ENCODE data around the gene SLC34A2.

SLC34A2 gene

GRCh38 chr4:25621027-25621930, 34.4 kb upstream of the SLC34A2 start:
- no peak for TF ChIP-seq POLR2AphosphoS5 (IDR thresholded peaks at IDR 0.05; ENCODE audit: low read depth, low read length)
- TF ChIP-seq, protein P1, sequence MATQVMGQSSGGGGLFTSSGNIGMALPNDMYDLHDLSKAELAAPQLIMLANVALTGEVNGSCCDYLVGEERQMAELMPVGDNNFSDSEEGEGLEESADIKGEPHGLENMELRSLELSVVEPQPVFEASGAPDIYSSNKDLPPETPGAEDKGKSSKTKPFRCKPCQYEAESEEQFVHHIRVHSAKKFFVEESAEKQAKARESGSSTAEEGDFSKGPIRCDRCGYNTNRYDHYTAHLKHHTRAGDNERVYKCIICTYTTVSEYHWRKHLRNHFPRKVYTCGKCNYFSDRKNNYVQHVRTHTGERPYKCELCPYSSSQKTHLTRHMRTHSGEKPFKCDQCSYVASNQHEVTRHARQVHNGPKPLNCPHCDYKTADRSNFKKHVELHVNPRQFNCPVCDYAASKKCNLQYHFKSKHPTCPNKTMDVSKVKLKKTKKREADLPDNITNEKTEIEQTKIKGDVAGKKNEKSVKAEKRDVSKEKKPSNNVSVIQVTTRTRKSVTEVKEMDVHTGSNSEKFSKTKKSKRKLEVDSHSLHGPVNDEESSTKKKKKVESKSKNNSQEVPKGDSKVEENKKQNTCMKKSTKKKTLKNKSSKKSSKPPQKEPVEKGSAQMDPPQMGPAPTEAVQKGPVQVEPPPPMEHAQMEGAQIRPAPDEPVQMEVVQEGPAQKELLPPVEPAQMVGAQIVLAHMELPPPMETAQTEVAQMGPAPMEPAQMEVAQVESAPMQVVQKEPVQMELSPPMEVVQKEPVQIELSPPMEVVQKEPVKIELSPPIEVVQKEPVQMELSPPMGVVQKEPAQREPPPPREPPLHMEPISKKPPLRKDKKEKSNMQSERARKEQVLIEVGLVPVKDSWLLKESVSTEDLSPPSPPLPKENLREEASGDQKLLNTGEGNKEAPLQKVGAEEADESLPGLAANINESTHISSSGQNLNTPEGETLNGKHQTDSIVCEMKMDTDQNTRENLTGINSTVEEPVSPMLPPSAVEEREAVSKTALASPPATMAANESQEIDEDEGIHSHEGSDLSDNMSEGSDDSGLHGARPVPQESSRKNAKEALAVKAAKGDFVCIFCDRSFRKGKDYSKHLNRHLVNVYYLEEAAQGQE (IDR thresholded peaks at IDR 0.05; ENCODE audit: insufficient read depth in 1 of 2, low read depth in 2 of 2, low read length in 2 of 2): no peak
- TF ChIP-seq SIN3A (IDR thresholded peaks at IDR 0.05; ENCODE audit: borderline replicate concordance, insufficient read depth, low read length): no peak
- no peak for TF ChIP-seq FOXP2 (optimal IDR thresholded peaks at IDR 0.05; ENCODE audit: borderline replicate concordance, extremely low read depth, extremely low read length, insufficient read depth)
- TF ChIP-seq TAF1 (IDR thresholded peaks at IDR 0.05; ENCODE audit: borderline replicate concordance, insufficient read depth, low read length): no peak

- TF ChIP-seq, protein P1 (IDR thresholded peaks at IDR 0.05; ENCODE audit: insufficient read depth in 1 of 2, low read depth in 2 of 2, low read length in 2 of 2): no peak
- no peak for TF ChIP-seq SIN3A (IDR thresholded peaks at IDR 0.05; ENCODE audit: borderline replicate concordance, insufficient read depth, low read length)
- no peak for TF ChIP-seq FOXP2 (optimal IDR thresholded peaks at IDR 0.05; ENCODE audit: borderline replicate concordance, extremely low read depth, extremely low read length, insufficient read depth)
- no peak for TF ChIP-seq TAF1 (IDR thresholded peaks at IDR 0.05; ENCODE audit: borderline replicate concordance, insufficient read depth, low read length)
- no peak for TF ChIP-seq POLR2AphosphoS5 (IDR thresholded peaks at IDR 0.05; ENCODE audit: low read depth, low read length)
Measured at GRCh38 chr4:25624616-25625015, 31.0 kb upstream of the SLC34A2 start.

GRCh38 chr4:25628451-25628850, 27.2 kb upstream of the SLC34A2 start:
- TF ChIP-seq TAF1 (IDR thresholded peaks at IDR 0.05; ENCODE audit: borderline replicate concordance, insufficient read depth, low read length) (no peak), SIN3A (IDR thresholded peaks at IDR 0.05; ENCODE audit: borderline replicate concordance, insufficient read depth, low read length) (no peak), FOXP2 (optimal IDR thresholded peaks at IDR 0.05; ENCODE audit: borderline replicate concordance, extremely low read depth, extremely low read length, insufficient read depth) (no peak), POLR2AphosphoS5 (IDR thresholded peaks at IDR 0.05; ENCODE audit: low read depth, low read length) (no peak)
- TF ChIP-seq, protein P1 (IDR thresholded peaks at IDR 0.05; ENCODE audit: insufficient read depth in 1 of 2, low read depth in 2 of 2, low read length in 2 of 2): no peak

DNA sequence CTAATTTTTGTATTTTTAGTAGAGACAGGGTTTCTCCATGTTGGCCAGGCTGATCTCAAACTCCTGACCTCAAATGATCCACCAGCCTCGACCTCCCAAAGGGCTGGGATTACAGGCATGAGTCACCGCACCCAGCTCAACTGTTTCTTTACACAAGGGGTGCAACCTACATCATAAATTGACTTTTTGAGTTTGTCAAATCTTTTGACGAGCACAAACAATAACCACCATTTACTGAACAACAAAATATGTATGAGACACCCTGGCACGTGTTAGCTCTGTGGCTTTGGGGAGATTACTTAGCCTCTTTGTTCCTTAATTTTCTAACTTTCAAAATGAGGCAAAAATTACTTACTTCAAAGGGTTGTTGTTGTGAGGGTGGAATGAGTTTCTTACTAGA, 23.5 kb upstream of the SLC34A2 start:
- TF ChIP-seq TAF1 (IDR thresholded peaks at IDR 0.05; ENCODE audit: borderline replicate concordance, insufficient read depth, low read length): no peak
- no peak for TF ChIP-seq FOXP2 (optimal IDR thresholded peaks at IDR 0.05; ENCODE audit: borderline replicate concordance, extremely low read depth, extremely low read length, insufficient read depth)
- TF ChIP-seq, protein P1 (IDR thresholded peaks at IDR 0.05; ENCODE audit: insufficient read depth in 1 of 2, low read depth in 2 of 2, low read length in 2 of 2): no peak
- no peak for TF ChIP-seq POLR2AphosphoS5 (IDR thresholded peaks at IDR 0.05; ENCODE audit: low read depth, low read length)
- TF ChIP-seq SIN3A (IDR thresholded peaks at IDR 0.05; ENCODE audit: borderline replicate concordance, insufficient read depth, low read length): no peak

Data from PFSK-1 (cell line).